CD4-positive, alpha-beta T cell (primary cell): ENCODE data around the gene BANF2. TPM values are rescaled to one million over a fixed set of nuclear protein-coding genes. Genes with fewer than 3 reads are reported as not detected.

Experiments used
- ATAC-seq: fragments of 200-7000 bp; cut with Tn5 transposase; one replicate; pipeline ENCODE4 v1.10.0; 2022; ENCODE audit warnings: mild to moderate bottlenecking; ENCODE audit not compliant: poor library complexity
- CTCF ChIA-PET: fragments of 350-600 bp; sonication (Branson Sonifier 250); formaldehyde crosslinking; loops from one replicate; lab custom pipeline; 2021; ENCODE audit warnings: antibody characterized with exemption, inconsistent platforms; lab: Charles Lee
- POLR2A ChIA-PET: fragments of 350-600 bp; sonication (Branson Sonifier 250); formaldehyde crosslinking; loops from one replicate; lab custom pipeline; 2021; ENCODE audit warnings: antibody characterized with exemption, inconsistent platforms; lab: Charles Lee
- DNase-seq, 14 experiments: peaks; one replicate each; pipeline ENCODE4 v3.0.0-alpha.2; 2013 to 2020; ENCODE audit warnings: mixed read lengths in 2 of 14
- H3K27ac ChIP-seq, 2 donors: one replicate each; pipeline versions ENCODE4 v1.5.1 to v1.7.0; 2013; ENCODE audit warnings: low read length in 2 of 2, low read depth in 1 of 2, mild to moderate bottlenecking in 1 of 2
- H3K27me3 ChIP-seq, 2 experiments: 1 replicate in 1 of 2; 2 replicates in 1 of 2; pipeline versions ENCODE4 v1.6.1 to v1.7.0; 2013; ENCODE audit warnings: low read length in 2 of 2, control low read depth in 1 of 2, mild to moderate bottlenecking in 1 of 2, moderate library complexity in 1 of 2; ENCODE audit not compliant: insufficient read depth in 2 of 2, control insufficient read depth in 1 of 2
- H3K36me3 ChIP-seq: one replicate; pipeline ENCODE4 v1.6.1; 2013; ENCODE audit warnings: low read length, control low read depth; ENCODE audit not compliant: insufficient read depth
- H3K4me1 ChIP-seq: one replicate; pipeline ENCODE4 v1.6.1; 2013; ENCODE audit warnings: low read length, control low read depth; ENCODE audit not compliant: insufficient read depth
- H3K4me3 ChIP-seq: one replicate; pipeline ENCODE4 v1.5.1; 2013; ENCODE audit warnings: mild to moderate bottlenecking, low read length, moderate library complexity
- H3K9me3 ChIP-seq, 2 experiments: 1 replicate in 1 of 2; 2 replicates in 1 of 2; pipeline versions ENCODE4 v1.6.1 to v1.7.0; 2013; ENCODE audit warnings: low read length in 2 of 2, mild to moderate bottlenecking in 2 of 2, control low read depth in 1 of 2, moderate library complexity in 1 of 2; ENCODE audit not compliant: control insufficient read depth in 1 of 2, insufficient read depth in 1 of 2
- H3K27ac Mint-ChIP-seq: one replicate; pipeline ENCODE4 v1.8.0; 2020; ENCODE audit warnings: mixed read lengths
- H3K27me3 Mint-ChIP-seq: one replicate; pipeline ENCODE4 v1.8.0; 2021; ENCODE audit warnings: mixed read lengths
- H3K36me3 Mint-ChIP-seq: one replicate; pipeline ENCODE4 v1.8.0; 2021; ENCODE audit warnings: low read depth, mixed read lengths
- H3K4me1 Mint-ChIP-seq: one replicate; pipeline ENCODE4 v1.8.0; 2021; ENCODE audit warnings: low read depth, mixed read lengths
- H3K4me3 Mint-ChIP-seq: one replicate; pipeline ENCODE4 v1.8.0; 2020; ENCODE audit warnings: mild to moderate bottlenecking, mixed read lengths
- H3K9me3 Mint-ChIP-seq: one replicate; pipeline ENCODE4 v1.8.0; 2020; ENCODE audit warnings: mixed read lengths
- intact Hi-C, 2 experiments: fragments of 100-400 bp; cut with DNase I in 1 of 2; cut with micrococcal nuclease in 1 of 2; formaldehyde crosslinking; loops; one replicate each; pipeline versions ENCODE4 v1.15.1 to v1.9.0; 2023 to 2025; cut with DNase I, micrococcal nuclease
- total RNA-seq, 174 experiments: library from RNA in 2 of 174; stranded (reverse) in 2 of 174; gene quantifications; one replicate each; pipeline ENCODE4 v1.2.3 and lab custom pipeline; 2021 to 2026
- TF ChIP-seq, protein P1 (sequence below): fragments of 200-600 bp; IDR thresholded peaks from one replicate; pipeline ENCODE4 v1.8.0; 2022; ENCODE audit warnings: antibody characterized with exemption, mild to moderate bottlenecking

Gene BANF2
- total RNA-seq, 2 experiments from 2014 or later: not detected

DNA sequence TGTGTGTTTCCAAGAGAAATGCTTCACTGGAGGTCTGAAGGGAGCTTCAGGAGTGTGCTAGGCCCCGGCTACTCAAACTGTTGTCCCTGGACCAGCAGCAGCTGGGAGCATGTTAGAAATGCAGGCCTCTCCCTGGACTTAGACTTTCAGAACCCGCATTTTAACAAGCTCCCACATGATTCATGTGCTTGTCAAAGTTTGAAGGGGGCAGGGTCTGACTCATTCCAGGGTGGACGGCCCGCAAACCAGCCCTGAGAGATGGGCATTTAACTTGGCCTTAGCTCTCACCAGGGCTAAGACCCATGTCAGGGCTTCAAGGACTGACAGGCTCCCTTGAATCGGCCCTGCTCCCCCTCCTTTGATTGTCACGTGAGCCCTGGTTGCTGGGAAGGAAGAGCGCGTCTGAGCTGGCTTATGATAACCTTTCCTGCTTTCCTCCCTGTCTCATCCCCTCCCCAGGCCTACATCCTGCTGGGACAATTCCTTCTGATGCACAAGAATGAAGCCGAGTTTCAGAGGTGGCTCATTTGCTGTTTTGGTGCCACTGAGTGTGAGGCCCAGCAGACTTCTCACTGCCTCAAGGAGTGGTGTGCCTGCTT, 35.5 kb downstream of the BANF2 start:
- H3K27me3 ChIP-seq: peaks cover 0 to 3% of the 10 kb centered on the region in 2 experiments
- no peak overlapping the region for H3K27ac ChIP-seq
- TF ChIP-seq, protein P1, sequence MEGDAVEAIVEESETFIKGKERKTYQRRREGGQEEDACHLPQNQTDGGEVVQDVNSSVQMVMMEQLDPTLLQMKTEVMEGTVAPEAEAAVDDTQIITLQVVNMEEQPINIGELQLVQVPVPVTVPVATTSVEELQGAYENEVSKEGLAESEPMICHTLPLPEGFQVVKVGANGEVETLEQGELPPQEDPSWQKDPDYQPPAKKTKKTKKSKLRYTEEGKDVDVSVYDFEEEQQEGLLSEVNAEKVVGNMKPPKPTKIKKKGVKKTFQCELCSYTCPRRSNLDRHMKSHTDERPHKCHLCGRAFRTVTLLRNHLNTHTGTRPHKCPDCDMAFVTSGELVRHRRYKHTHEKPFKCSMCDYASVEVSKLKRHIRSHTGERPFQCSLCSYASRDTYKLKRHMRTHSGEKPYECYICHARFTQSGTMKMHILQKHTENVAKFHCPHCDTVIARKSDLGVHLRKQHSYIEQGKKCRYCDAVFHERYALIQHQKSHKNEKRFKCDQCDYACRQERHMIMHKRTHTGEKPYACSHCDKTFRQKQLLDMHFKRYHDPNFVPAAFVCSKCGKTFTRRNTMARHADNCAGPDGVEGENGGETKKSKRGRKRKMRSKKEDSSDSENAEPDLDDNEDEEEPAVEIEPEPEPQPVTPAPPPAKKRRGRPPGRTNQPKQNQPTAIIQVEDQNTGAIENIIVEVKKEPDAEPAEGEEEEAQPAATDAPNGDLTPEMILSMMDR: no peak
- no peaks in the 10 kb centered on the region for H3K4me1 Mint-ChIP-seq
- ATAC-seq: no peak
- H3K9me3 ChIP-seq: peaks cover 3 to 13% of the 10 kb centered on the region in 2 experiments
- H3K9me3 Mint-ChIP-seq: peaks cover 8% of the 10 kb centered on the region
- no peaks in the 10 kb centered on the region for H3K36me3 ChIP-seq
- H3K36me3 Mint-ChIP-seq: no peaks in the 10 kb centered on the region
- H3K4me3 Mint-ChIP-seq: no peak overlapping the region
- intact Hi-C loops: no loop called here
- H3K4me3 ChIP-seq: no peak overlapping the region
- H3K4me1 ChIP-seq: no peaks in the 10 kb centered on the region
- peaks cover 10% of the 10 kb centered on the region for H3K27me3 Mint-ChIP-seq
- POLR2A ChIA-PET: no interaction called here
- no peak for DNase-seq
- CTCF ChIA-PET: no interaction called here
- no peak overlapping the region for H3K27ac Mint-ChIP-seq

- TF ChIP-seq, protein P1: no peak
- no peak overlapping the region for H3K27ac ChIP-seq
- H3K36me3 ChIP-seq: no peaks in the 10 kb centered on the region
- DNase-seq (no peak), ATAC-seq (no peak)
- H3K4me1 ChIP-seq: no peaks in the 10 kb centered on the region
- no peak overlapping the region for H3K4me3 ChIP-seq
- Mint-ChIP-seq H3K27me3 (peaks cover 10% of the 10 kb centered on the region), H3K27ac (no peak overlapping the region), H3K4me1 (no peaks in the 10 kb centered on the region), H3K9me3 (peaks cover 8% of the 10 kb centered on the region), H3K36me3 (no peaks in the 10 kb centered on the region), H3K4me3 (no peak overlapping the region)
- peaks cover 0 to 3% of the 10 kb centered on the region in 2 experiments for H3K27me3 ChIP-seq
- ChIA-PET CTCF (no interaction called here), POLR2A (no interaction called here)
- peaks cover 3 to 13% of the 10 kb centered on the region in 2 experiments for H3K9me3 ChIP-seq
- intact Hi-C loops: no loop called here
These were observed 36.3 kb downstream of the BANF2 start for GRCh38 chr20:17735959-17736621.

GRCh38 chr20:17738154-17738553, 38.4 kb downstream of the BANF2 start:
- POLR2A ChIA-PET: no interaction called here
- peaks cover 3 to 13% of the 10 kb centered on the region in 2 experiments for H3K9me3 ChIP-seq
- no peaks in the 10 kb centered on the region for H3K36me3 ChIP-seq
- no peak overlapping the region for H3K27ac Mint-ChIP-seq
- H3K4me3 ChIP-seq: no peak overlapping the region
- H3K4me1 Mint-ChIP-seq: no peaks in the 10 kb centered on the region
- H3K36me3 Mint-ChIP-seq: no peaks in the 10 kb centered on the region
- H3K27ac ChIP-seq: no peak overlapping the region
- no peak overlapping the region for H3K4me3 Mint-ChIP-seq
- peaks cover 8% of the 10 kb centered on the region for H3K9me3 Mint-ChIP-seq
- ATAC-seq: no peak
- H3K27me3 Mint-ChIP-seq: peaks cover 10% of the 10 kb centered on the region
- TF ChIP-seq, protein P1: no peak
- peaks cover 0 to 3% of the 10 kb centered on the region in 2 experiments for H3K27me3 ChIP-seq
- CTCF ChIA-PET: no interaction called here
- no peaks in the 10 kb centered on the region for H3K4me1 ChIP-seq
- no peak for DNase-seq
- intact Hi-C loops: no loop called here
